ENCODE results near the gene MGMT.

GRCh38 chr10:129788215-129788614 lies 321.2 kb downstream of the MGMT start:
- TF ChIP-seq POLR2AphosphoS5 (IDR thresholded peaks at IDR 0.05; ENCODE audit: low read depth): no peak
- no peak for TF ChIP-seq CTCF (IDR thresholded peaks at IDR 0.05; ENCODE audit: insufficient read depth, low read length)
